Panc1 (cell line): Measurements from ENCODE around the gene SMARCA2. TPM values are rescaled to one million over a fixed set of nuclear protein-coding genes. Genes with fewer than 3 reads are reported as not detected.

Source experiments
- ATAC-seq: fragments of 200-7000 bp; cut with Tn5 transposase; 2 replicates; pipeline ENCODE4 v1.9.1; 2020; ENCODE audit warnings: mild to moderate bottlenecking, moderate library complexity
- BruUV-seq: library from RNA; stranded (reverse); fragments of 400-500 nt; replicated peaks from 2 replicates; lab custom pipeline; 2021; lab: Mats Ljungman, UMichigan
- CTCF ChIA-PET: fragments of 300-600 bp; sonication (Branson Sonifier 250); formaldehyde crosslinking; loops from one replicate; lab custom pipeline; 2022; ENCODE audit warnings: antibody characterized with exemption; lab: Charles Lee
- POLR2A ChIA-PET: fragments of 300-600 bp; sonication (Branson Sonifier 250); formaldehyde crosslinking; loops from one replicate; lab custom pipeline; 2022; ENCODE audit warnings: antibody characterized with exemption; lab: Charles Lee
- DNase-seq: peaks from one replicate; pipeline ENCODE4 v3.0.0-alpha.2; 2010; ENCODE audit warnings: low read depth, low spot score
- H3K27ac ChIP-seq: 2 replicates; pipeline ENCODE4 v1.5.1; 2011; ENCODE audit warnings: mild to moderate bottlenecking, low read length, inconsistent platforms
- H3K27me3 ChIP-seq: fragments of 200-500 bp; sonication (Bioruptor generic); 2 replicates; pipeline ENCODE4 v1.6.0; 2014; ENCODE audit warnings: low read length, inconsistent platforms; ENCODE audit not compliant: control insufficient read depth, insufficient read depth
- H3K36me3 ChIP-seq: fragments of 200-500 bp; sonication (Bioruptor generic); 2 replicates; pipeline ENCODE4 v1.5.1; 2014; ENCODE audit warnings: inconsistent platforms, mild to moderate bottlenecking, low read length, moderate library complexity; ENCODE audit not compliant: control insufficient read depth, insufficient read depth
- H3K4me1 ChIP-seq: 2 replicates; pipeline ENCODE4 v1.5.1; 2011; ENCODE audit warnings: inconsistent platforms, mild to moderate bottlenecking, low read length, moderate library complexity; ENCODE audit not compliant: control insufficient read depth, insufficient read depth
- H3K4me3 ChIP-seq, 2 experiments: 2 replicates each; pipeline ENCODE4 v1.5.1; 2011 to 2012; ENCODE audit warnings: low read depth in 2 of 2, low read length in 2 of 2, mild to moderate bottlenecking in 2 of 2, inconsistent platforms in 1 of 2, moderate library complexity in 1 of 2
- H3K9me3 ChIP-seq: fragments of 200-500 bp; sonication (Bioruptor generic); 2 replicates; pipeline ENCODE4 v1.5.1; 2014; ENCODE audit warnings: low read depth, mild to moderate bottlenecking, inconsistent platforms, low read length, moderate library complexity; ENCODE audit not compliant: control insufficient read depth, insufficient read depth
- POLR2AphosphoS5 ChIP-seq: IDR thresholded peaks from 2 replicates; pipeline ENCODE4 v1.6.1; 2012; ENCODE audit warnings: mild to moderate bottlenecking, low read depth, low read length, moderate library complexity
- SIN3A ChIP-seq: IDR thresholded peaks from 2 replicates; pipeline ENCODE4 v1.6.1; 2012; ENCODE audit warnings: low read depth, mild to moderate bottlenecking, low read length, moderate library complexity, borderline replicate concordance; ENCODE audit not compliant: insufficient read depth
- TCF7L2 ChIP-seq: IDR thresholded peaks from 2 replicates; pipeline ENCODE4 v1.6.1; 2011; ENCODE audit warnings: mild to moderate bottlenecking, low read depth, low read length, inconsistent platforms
- in situ Hi-C: cut with HindIII; loops from 2 replicates; pipeline ENCODE4 v1.10.0; 2016; ENCODE audit warnings: low sequenced_read_pairs, low pct_unique_long_range_greater_than_20kb
- intact Hi-C: fragments of 100-400 bp; cut with micrococcal nuclease; formaldehyde crosslinking; loops from one replicate; pipeline ENCODE4 v1.10.0; 2022; ENCODE audit not compliant: unreplicated experiment
- total RNA-seq: library from RNA; stranded (reverse); gene quantifications from one replicate; pipeline ENCODE4 v1.2.1, GENCODE V29; 2021; ENCODE audit not compliant: unreplicated experiment
- TF ChIP-seq, protein P1 (sequence below): fragments of 450-650 bp; IDR thresholded peaks from 2 replicates; pipeline ENCODE4 v1.5.1; 2017; ENCODE audit warnings: mild to moderate bottlenecking
- TF ChIP-seq, protein P2 (sequence below), 2 experiments: IDR thresholded peaks; 2 replicates each; pipeline ENCODE4 v1.6.1; 2011 to 2012; ENCODE audit warnings: low read depth in 2 of 2, control low read depth in 1 of 2, low read length in 1 of 2, mild to moderate bottlenecking in 1 of 2, moderate library complexity in 1 of 2; ENCODE audit not compliant: insufficient read depth in 1 of 2

The SMARCA2 gene
- total RNA-seq, 1 experiment from 2014 or later: 13.3 TPM

- ChIA-PET POLR2A (no interaction called here), CTCF (no interaction called here)
- Histone ChIP-seq H3K4me3 (no peak overlapping the region), H3K36me3 (no peaks in the 10 kb centered on the region), H3K27ac (no peak overlapping the region), H3K4me1 (no peaks in the 10 kb centered on the region), H3K9me3 (no peaks in the 10 kb centered on the region), H3K27me3 (no peaks in the 10 kb centered on the region)
- intact Hi-C loops (no loop called here), in situ Hi-C loops (no loop called here)
- no TSS peak for BruUV-seq
- ATAC-seq: no peak
- no peak for TF ChIP-seq SIN3A
- TF ChIP-seq TCF7L2: no peak
- TF ChIP-seq, protein P1, sequence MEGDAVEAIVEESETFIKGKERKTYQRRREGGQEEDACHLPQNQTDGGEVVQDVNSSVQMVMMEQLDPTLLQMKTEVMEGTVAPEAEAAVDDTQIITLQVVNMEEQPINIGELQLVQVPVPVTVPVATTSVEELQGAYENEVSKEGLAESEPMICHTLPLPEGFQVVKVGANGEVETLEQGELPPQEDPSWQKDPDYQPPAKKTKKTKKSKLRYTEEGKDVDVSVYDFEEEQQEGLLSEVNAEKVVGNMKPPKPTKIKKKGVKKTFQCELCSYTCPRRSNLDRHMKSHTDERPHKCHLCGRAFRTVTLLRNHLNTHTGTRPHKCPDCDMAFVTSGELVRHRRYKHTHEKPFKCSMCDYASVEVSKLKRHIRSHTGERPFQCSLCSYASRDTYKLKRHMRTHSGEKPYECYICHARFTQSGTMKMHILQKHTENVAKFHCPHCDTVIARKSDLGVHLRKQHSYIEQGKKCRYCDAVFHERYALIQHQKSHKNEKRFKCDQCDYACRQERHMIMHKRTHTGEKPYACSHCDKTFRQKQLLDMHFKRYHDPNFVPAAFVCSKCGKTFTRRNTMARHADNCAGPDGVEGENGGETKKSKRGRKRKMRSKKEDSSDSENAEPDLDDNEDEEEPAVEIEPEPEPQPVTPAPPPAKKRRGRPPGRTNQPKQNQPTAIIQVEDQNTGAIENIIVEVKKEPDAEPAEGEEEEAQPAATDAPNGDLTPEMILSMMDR: no peak
- TF ChIP-seq, protein P2, sequence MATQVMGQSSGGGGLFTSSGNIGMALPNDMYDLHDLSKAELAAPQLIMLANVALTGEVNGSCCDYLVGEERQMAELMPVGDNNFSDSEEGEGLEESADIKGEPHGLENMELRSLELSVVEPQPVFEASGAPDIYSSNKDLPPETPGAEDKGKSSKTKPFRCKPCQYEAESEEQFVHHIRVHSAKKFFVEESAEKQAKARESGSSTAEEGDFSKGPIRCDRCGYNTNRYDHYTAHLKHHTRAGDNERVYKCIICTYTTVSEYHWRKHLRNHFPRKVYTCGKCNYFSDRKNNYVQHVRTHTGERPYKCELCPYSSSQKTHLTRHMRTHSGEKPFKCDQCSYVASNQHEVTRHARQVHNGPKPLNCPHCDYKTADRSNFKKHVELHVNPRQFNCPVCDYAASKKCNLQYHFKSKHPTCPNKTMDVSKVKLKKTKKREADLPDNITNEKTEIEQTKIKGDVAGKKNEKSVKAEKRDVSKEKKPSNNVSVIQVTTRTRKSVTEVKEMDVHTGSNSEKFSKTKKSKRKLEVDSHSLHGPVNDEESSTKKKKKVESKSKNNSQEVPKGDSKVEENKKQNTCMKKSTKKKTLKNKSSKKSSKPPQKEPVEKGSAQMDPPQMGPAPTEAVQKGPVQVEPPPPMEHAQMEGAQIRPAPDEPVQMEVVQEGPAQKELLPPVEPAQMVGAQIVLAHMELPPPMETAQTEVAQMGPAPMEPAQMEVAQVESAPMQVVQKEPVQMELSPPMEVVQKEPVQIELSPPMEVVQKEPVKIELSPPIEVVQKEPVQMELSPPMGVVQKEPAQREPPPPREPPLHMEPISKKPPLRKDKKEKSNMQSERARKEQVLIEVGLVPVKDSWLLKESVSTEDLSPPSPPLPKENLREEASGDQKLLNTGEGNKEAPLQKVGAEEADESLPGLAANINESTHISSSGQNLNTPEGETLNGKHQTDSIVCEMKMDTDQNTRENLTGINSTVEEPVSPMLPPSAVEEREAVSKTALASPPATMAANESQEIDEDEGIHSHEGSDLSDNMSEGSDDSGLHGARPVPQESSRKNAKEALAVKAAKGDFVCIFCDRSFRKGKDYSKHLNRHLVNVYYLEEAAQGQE (IDR thresholded peaks at IDR 0.05; ENCODE audit: insufficient read depth in 1 of 2, low read depth in 2 of 2, low read length in 1 of 2): no peak
- TF ChIP-seq POLR2AphosphoS5: no peak
- no peak for DNase-seq
Measured at GRCh38 chr9:2179567-2179966, 164.4 kb downstream of the SMARCA2 start.

DNA sequence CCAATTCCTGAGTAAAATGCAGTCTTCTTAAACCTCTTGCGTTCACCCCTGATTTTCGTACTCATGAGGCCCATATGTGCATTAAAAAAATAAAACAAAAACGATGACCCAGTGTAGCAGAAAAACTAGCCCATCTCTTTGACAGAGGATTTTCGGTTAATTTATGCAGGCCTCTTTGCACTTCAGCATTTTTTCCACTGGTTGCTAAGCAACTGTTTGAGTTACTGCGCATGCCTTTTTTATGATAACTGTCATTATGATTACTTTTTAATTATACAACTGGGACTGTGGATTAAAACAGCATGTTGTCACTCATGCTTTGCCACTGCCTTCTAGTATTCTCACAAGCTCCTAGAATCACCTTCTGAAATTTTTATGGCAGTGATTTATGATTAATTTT is 165.0 kb downstream of the SMARCA2 start:
- Histone ChIP-seq H3K27me3 (no peaks in the 10 kb centered on the region), H3K4me3 (no peak overlapping the region), H3K27ac (no peak overlapping the region), H3K9me3 (no peaks in the 10 kb centered on the region), H3K36me3 (no peaks in the 10 kb centered on the region), H3K4me1 (no peaks in the 10 kb centered on the region)
- ChIA-PET CTCF (no interaction called here), POLR2A (no interaction called here)
- TF ChIP-seq, protein P2 (IDR thresholded peaks at IDR 0.05; ENCODE audit: insufficient read depth in 1 of 2, low read depth in 2 of 2, low read length in 1 of 2): no peak
- TF ChIP-seq, protein P1: no peak
- TF ChIP-seq POLR2AphosphoS5 (no peak), TCF7L2 (no peak), SIN3A (no peak)
- no peak for DNase-seq
- in situ Hi-C loops: no loop called here
- ATAC-seq: no peak
- intact Hi-C loops: no loop called here
- BruUV-seq: no TSS peak
